ENCODE measurements around the gene DNASE2.
A peak's percentile ranks its signal among the peaks of the same experiment; 100 is the strongest.

DNA sequence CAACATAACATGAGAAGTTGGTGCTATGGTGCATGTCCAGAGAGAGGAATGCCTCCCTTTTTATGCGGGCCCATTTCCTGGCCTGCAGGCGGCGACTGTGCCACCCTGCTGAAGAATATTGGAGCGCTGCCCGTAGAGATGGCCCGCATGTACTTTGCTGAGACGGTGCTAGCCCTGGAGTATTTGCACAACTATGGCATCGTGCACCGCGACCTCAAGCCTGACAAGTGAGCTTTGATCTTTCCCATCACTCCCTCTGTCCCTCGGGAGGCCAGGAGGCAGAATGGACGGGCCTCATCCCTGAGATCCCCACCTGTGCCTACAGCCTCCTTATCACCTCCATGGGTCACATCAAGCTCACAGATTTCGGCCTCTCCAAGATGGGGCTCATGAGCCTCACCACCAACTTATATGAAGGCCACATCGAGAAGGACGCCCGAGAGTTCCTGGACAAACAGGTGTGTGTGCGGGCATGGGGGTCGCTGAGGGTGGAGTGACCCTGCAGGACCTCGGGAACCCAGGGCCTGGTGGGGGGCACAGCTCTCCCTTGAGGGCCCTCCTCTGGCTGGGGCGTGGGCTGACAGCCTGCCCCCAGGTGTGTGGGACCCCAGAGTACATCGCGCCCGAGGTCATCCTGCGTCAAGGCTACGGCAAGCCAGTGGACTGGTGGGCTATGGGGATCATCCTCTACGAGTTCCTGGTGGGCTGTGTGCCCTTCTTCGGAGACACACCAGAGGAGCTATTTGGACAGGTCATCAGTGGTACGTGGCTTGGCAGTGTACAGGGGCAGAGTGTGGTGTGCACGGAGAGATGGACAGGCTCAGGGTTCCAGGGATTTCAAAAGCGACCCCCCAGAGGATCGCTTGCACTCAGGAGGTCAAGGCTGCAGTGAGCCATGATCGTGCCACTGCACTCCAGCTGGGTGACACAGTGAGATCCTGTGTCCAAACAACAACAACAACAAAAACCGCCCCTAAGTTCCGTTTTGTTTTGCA, 16.2 kb downstream of the DNASE2 start:
- TF ChIP-seq POLR2A (IDR thresholded peaks at IDR 0.05; ENCODE audit: extremely low read depth, insufficient read length) (no peak), CTCF (IDR thresholded peaks at IDR 0.05; ENCODE audit: low read depth, low read length) (peak; percentile 31)

All from NB4 (cell line).